ENCODE data around the gene TNC.

TNC gene

DNA sequence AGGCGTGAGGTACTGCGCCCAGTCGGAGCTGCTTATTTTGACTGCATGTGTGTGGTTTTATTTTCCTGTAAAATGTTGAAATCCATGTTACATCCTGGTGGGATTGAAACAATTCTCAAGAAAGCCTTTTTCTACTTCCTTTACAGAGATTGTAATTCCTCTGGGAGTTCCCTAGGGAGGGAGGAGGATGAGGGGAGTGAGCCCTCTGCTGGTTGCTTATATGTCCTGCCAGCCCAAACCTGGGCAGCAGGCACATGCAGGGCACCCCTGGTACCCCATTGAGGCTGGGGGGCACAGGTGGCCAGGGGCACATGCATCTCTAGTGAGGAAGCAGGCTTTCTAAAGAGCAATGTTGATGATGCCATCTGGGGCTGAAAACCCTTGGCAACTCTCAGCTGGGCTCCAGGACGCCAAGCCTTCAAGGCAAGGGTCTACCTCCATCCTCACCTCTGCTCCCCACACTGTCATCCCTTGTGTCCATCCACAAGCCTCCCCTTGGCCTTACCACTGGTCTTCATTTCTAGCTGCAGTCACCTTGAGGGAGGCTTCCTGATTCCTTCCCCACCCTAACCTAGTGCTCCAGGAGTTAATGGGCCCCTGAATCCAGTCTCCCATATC is 102.8 kb downstream of the TNC start:
- DNase-seq (ENCODE audit: low read depth in 1 of 2, low spot score in 1 of 2) = no peak

DNA sequence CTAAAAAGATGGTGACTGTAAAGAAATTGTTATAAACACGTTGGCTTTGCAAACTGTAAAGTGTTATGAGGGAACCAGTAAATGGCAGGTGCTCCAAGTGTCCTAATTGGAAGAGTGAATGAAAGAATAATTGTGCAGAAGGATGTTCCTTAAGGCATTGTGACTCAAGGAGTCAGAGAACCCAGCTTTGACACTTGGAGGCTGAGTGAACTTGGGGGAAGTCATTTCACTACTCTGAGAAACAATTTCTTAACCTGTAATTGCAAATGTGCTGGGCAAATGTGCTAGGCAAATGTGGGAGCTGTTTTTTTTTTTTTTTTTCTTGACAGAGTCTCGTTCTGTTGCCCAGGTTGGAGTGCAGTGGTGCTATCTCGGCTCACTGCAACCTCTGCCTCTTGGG is 103.5 kb downstream of the TNC start:
- no peak for DNase-seq (ENCODE audit: low read depth in 1 of 2, low spot score in 1 of 2)

DNA sequence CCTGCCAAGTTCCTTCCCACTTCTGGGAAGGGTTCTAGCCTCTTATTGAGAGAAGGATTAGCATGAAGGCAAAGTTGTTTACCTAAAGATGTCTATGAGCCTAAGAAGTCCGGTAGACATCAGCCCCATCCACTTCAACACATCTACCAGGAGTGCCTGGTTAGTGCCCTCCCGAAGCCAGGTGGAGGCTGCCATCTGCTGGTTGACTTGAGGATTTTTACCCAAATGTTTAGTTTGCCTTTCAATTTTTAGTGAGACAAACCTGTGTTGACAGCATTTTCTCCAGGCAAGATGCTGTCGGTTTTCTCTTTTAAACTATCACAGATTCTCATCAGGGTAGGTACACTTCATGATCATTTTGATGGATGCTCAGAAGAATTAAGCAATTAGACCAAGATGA is 104.0 kb downstream of the TNC start:
- DNase-seq (ENCODE audit: low read depth in 1 of 2, low spot score in 1 of 2) = peak; percentile 57 to 86

DNA sequence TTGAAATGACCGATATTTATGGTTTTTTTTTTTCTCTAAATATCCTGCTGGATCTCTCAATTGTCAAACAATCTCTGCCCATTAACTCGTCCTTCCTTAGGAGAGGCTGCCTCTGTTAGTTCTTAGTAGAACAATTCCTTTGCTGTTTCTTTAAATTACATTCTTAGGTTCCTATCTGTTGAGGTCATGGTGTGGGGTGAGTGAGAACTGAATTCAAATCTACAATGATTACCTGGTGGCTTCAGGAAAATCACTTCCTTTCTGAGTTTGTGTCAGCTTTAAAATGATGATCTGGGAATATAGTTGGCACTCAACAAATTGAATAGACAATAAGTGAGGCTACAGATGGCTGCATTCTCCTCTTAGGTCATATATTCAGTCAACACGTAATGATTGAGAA is 105.5 kb downstream of the TNC start:
- DNase-seq (ENCODE audit: low read depth in 1 of 2, low spot score in 1 of 2) = no peak

DNA sequence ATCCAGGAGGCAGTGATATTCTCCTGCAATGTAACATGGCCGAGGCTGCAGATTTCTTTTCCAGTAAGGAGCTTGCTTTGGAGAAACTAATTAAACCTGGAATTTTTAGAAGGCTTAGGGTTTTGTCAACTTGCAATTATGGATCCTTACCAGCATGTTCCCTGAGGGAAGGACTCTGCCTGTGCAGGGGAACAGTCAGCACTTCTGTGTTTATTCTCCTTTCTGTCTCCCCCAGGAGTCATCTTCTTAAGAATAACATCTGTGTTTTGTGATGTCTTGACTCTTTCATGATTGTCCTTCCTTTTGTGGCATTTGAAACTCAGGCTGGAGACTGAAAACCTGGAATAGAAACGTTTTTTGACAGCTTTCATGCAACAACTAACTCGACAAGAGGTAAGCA is 107.1 kb downstream of the TNC start:
- no peak for DNase-seq (ENCODE audit: low read depth in 1 of 2, low spot score in 1 of 2)

DNA sequence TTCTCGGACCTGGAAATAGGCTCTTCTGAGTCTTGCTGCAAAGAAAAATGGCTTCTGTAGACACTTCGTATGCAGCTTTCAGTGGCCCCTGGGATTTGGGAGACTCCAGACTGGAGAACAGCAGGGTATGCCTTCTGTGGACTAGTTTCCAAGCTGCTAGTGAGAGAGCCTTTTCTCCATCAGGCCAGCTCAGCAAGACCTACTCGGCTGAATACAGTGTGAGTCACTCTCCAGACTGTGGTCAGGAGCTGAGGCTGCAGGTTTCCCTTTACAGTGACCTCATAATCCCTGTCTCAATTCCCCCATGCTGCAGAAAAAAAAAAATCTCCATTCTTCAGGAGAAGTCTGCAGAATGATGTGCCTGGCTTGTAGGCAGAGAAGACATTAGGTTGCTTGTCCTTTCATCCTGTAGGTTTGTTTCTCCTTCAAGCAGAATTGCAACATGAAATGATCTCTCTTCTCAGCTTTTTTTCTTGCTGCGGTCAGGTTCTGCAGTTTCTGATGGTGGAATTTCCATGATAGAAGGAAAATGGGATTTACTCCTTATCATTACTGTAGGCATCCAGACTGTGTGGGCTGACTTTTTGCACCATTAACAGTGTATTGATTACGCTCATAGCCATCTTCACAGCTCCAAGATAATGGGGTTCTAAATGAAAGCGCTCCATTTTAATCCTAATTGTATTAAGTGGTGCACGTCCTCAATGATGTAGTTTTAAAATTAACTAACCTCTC is 109.3 kb downstream of the TNC start:
- no peak for DNase-seq (ENCODE audit: low read depth in 1 of 2, low spot score in 1 of 2)

DNA sequence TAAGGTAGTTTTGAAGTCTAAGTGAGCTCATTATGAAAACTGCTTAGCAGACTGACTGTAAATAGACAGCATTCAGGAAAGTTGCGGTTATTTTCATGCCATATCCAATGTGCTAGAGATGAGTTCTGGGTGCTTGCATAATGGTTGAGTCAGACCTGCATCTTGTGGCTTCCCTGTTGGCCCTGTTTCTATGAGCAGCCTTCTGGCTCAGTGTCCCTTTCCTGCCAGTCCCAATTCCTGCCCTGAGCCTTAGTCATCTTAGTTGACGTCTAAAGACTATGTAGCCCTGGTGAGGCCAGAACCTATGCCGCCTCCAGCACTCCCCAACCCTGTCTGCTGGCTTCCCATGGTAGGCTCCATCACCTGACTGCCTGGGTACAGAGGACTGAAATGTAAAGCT is 111.3 kb downstream of the TNC start:
- no peak for DNase-seq (ENCODE audit: low read depth in 1 of 2, low spot score in 1 of 2)

DNA sequence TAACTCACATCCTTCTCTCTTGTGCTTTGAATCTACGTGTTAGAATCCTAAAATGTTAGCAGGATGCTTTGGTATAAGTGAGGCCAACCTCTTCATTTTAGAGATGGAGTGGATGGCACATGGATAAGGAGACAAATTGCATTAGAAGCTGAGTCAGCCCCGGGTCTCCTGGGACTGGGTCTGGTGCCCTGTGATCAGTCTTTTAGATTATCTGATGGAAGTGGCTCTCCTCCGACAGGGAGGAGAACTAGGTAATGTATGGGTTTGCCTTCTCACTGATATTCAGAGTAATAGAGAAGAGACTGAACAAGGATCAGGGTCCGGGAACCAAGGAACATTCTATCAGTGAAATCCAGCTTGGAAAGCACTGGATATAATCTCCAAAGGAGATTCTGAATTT is 112.6 kb downstream of the TNC start:
- DNase-seq (ENCODE audit: low read depth in 1 of 2, low spot score in 1 of 2) = no peak

DNA sequence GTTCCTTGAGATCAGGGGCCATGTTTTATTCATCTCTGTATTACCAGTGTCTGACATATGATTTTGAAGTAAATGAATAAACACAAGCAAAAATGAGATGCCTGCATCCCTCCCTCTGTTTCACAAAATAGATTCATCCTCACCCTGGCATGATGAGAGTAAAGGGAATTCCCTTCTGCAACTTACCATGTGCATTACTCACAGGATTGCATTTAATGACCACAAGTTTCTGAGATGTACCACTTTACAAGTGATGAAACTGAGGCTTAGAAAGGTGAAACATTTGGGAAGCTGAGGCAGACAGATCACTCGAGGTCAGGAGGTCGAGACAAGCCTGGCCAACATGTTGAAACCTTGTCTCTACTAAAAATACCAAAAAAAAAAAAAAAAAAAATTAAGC is 113.4 kb downstream of the TNC start:
- DNase-seq (ENCODE audit: low read depth in 1 of 2, low spot score in 1 of 2) = no peak

DNA sequence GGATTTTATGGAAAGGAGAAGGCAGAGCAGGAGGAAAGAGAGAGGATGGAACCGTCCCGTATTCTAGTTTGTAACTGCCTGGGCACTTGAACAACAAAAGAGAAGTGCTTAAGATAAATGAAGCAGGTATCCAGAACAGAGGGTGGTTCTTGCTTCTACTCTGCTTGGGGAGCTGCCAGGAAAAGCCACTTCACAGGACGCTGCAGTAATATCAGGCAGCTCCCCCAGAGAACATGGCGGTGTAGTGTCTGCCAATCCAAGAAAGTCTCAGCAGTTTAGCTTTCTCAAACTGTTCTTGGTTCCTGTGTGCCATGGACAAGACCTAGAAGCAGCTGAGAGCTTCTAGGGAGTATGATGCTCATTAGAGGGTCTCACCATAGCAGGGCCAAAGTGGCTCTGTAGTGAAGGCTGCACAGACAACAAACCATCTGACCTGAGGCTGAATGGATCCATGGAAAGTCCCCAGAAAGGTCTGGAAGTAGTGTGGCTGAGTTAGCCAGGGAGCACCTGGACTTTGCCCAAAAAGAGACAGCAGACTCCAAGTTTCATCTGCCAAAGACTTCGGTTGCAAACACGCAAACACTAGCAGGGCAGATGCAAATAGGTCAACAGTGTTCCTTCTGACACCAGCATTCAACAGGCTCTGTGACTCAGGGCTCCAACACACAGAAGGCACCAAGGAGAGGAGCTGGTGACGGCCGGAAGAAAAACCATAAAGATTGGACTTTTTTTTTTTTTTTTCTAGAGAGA is 115.4 kb downstream of the TNC start:
- DNase-seq (ENCODE audit: low read depth in 1 of 2, low spot score in 1 of 2) = no peak

DNA sequence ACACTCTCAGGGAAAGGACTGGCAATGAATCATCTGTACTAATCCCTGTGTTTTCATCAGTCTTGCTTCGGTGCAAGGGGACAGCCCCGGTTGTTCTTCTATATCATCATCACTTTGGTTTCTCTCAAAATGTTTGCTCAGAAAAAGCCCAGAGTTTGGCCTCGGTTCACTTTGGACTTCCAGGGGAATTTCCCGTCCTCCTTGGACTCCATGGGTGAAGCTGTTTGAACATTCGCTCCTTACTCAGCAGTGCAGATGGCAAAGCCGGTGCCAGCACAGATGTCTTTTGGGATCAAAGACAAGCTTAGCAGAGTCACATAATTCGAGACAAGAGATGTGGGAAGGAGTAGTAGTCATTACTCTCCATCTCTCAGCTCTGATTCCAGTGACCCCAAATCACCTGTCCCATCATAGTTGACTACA is 117.7 kb downstream of the TNC start:
- DNase-seq (ENCODE audit: low read depth in 1 of 2, low spot score in 1 of 2) = no peak

DNA sequence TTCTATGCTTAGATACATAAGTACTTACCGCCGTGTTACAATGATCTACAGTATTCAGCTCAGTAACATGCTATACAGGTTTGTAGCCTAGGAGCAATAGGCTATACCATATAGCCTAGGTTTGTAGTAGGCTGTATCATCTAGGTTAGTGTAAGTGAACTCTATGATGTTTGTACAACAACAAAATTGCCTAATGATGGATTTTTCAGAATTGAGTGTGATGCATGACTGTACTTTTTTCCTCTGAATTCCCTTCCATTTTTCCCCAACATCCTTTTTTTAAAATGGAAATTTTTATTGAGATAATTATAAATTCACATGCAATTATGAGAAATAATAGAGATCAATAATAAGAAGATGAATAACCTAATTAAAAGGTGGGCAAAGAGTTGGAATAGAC is 119.6 kb downstream of the TNC start:
- DNase-seq (ENCODE audit: low read depth in 1 of 2, low spot score in 1 of 2) = no peak

DNA sequence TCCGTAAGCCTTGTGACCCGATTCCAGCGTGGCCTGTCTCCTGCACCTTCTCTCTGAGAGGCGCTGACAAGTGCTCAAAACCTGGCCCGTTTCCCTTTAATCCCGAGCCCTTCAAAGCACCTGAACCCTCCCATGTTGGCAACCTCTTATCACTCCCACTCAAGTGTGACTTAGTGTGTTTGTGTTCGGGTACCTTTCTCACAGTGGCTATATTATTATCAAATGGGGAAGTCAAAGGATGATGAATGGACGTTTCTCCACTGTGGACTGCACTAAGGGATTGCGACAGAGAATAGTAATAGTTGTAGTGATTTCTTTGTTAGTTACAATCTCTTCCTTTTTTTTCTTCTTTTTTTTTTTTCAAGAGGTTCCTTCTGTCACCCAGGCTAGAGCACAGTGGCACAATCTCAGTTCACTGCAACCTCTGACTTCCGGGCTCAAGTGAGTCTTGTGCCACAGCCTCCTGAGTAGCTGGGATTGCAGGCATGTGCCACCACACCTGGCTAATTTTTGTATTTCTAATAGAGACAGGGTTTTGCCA is 122.2 kb downstream of the TNC start:
- no peak for DNase-seq (ENCODE audit: low read depth in 1 of 2, low spot score in 1 of 2)

DNA sequence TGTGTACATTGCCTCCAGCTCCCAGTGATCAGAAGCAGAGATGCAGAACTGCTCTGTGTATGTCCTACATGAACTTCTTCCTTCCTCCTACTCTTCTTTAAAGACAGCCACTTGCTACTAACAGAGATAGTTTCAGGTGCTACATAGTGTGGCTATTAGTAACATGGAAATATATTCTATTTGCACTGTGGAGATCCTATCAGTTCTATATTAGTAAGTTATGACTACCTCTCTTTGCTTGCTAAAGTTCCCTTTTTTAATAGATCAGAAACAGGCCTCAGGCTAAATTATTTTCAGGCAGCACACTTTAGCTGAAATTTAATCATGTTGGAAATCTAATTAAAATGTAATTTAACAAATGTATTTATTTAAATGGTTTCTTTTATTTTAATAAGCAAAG is 123.2 kb downstream of the TNC start:
- no peak for DNase-seq (ENCODE audit: low read depth in 1 of 2, low spot score in 1 of 2)

DNA sequence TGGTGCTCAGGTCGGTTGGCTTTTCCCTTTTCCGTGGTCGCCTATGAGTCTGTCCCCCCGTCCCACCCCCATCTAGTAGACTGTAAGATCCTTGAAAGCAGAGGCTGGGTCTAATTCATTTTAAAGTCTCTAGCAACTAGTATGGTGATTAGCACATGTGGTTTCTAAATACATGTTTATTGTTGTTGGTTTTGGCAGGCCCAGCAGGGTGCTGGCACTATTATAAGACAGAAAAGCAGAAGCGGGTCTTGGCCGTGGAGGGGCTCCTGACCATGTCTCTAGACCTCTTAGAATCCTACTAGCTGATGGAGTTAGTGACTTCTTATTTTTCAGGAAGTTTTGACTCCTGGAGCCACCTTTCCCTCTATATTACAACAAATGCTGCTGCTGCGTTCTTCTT is 126.1 kb downstream of the TNC start:
- DNase-seq (ENCODE audit: low read depth in 1 of 2, low spot score in 1 of 2) = no peak

DNA sequence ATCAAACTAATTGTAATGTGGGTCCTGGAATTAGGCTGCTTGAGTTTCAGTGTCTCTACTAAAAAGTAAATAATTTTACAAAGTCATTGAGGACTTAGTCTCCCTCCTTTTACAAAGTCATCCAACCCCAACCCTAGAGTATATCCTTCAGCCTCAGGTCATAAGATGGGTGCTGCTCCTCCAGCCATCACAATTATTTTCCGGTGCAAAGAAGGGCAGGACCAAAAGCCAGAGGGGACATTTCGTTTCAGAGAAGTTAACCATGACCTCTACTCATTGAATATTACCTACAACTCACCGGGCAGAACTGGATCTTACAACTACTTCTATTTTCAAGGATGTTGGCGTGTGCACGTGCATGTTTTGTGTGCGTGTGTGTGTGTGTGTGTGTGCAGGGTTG is 127.1 kb downstream of the TNC start:
- DNase-seq (ENCODE audit: low read depth in 1 of 2, low spot score in 1 of 2) = no peak

DNA sequence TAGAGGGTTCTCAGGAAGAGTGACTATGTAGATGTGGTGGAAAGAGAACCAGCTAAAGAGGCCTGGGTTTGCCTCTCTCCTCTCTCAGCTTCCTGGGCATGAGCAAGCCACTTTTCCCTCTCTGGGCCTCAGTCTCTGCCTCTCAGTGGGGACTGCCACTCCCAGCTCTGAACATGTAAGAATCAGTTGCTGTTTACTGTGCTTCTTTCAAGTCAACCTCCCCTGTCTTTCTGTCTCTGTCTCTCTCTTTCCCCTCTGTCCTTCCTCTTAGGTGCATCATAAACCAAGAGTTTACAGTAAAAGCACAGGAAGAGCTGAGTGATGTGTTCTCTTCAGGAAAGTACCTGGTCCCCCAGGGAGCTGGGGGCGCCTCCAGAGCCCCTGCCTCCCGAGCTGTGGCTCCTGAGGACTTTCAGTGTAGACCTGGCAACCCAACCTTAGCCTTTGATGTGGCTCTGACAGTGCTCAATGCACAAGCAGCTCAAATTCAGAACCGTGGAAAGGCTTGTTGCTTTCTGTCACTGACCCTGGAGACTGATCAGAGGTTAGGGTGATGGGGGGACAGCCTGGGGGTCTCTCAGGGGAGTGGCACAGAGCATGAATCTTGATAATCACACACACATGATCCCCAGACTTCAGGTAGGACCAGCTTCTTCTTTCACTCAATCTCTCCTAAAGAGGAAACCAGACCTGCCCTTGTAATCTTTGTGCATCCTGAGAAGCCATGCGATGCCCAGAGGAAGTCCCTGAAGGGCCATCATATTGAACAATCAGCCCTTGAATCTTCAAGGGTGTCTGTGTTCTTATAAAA is 128.2 kb downstream of the TNC start:
- DNase-seq (ENCODE audit: low read depth in 1 of 2, low spot score in 1 of 2) = peak in 1 of 2 donors; percentile 69

DNA sequence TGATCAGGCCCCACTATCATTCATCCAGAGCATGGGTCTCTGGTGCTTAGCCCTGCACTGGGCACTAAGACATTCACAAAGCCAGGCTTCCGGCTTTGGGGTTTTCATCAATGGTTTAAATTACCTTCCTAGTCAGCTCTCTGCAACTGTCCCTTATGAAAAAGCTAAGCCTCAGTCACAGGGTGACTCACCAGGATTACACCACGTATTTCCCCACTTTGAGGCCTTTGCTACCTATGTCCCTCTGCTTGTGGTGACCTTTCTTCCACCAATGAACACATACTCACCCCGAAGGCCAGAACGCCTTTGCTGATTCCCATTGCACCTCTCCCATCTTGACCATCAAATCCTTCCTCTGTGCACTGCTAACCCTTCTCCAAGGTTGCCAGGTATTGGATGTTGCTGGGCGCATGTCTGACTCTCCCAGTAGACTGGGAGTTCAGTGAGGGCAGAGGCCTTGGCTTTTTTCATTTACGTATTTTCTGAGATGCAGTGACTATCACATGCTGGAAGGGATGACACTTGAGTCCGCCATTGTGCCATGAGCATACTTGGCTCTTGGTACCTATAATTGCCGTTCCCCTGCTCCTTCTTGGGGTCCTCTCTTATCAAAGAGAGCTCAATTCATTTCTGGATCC is 128.9 kb downstream of the TNC start:
- peak in 1 of 2 donors; percentile 27 for DNase-seq (ENCODE audit: low read depth in 1 of 2, low spot score in 1 of 2)

DNA sequence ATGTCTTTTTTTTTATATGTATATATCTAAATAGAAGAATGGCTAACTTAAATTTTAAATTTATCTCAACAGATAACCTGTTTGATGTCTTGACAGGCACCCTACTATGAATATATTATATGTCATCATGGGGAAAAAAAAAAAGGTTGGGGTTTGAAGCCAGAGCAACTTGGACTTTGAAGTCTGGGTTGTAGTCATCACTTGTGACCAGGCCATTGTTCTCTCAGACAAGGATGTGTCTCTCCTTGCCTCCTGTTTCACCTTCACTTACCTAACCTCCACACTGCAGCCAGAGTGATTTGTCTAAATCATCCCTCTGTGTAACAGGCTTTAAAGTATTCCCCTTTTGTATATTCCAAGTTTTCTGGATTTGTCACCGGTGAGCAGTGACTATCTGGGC is 130.8 kb downstream of the TNC start:
- DNase-seq (ENCODE audit: low read depth in 1 of 2, low spot score in 1 of 2) = no peak

DNA sequence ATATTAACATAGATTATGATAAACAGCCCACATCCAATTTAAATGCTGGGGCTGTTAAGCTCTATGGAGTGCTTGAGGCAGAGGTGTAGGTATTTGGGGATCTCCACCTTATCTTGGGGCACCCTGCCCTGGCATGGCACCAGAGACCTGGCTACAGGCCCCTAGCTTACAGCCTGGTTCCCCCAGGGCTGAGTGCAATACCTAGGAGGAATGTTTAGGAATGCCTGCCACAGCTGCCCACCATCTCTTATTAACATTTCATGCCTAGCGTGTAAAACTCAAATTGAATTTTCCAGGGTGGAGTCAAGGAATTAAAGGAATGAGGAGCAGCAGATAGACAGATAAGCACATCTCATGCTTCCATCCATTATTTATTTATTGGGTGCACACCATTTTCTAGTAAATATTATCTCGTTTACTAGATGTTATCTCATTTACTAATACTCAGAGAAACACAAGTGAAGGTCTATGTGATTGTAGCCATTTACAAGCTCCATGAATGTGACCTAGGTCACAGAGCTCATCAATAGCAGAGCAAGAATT is 131.9 kb downstream of the TNC start:
- no peak for DNase-seq (ENCODE audit: low read depth in 1 of 2, low spot score in 1 of 2)

DNA sequence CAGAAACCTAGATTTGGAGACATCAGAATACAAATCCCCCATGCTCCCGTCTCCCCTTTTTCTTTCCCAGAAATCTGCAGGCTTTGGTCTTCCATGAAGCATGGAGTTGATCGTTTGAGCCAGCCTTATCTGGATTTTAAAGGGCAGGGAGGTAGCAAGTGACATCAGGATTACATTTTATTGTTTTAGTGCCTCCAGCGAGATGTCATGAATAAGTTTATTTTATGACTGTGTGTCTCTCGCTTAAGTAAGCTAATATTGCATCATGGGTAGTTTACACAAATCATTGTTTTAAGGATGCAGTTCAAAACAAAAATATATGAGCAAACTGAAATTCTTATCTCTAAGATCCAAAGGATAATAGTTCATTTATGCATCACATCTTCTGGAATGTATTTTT is 136.9 kb downstream of the TNC start:
- DNase-seq (ENCODE audit: low read depth in 1 of 2, low spot score in 1 of 2) = no peak

Measured in activated CD4-positive, alpha-beta T cell treated with anti-CD3 and anti-CD28 coated beads, Interleukin-2, amount 50 U/mL, for 24 hours (primary cell).